IMR-90 (cell line): ENCODE measurements around the gene ARMC3. TPM values are rescaled to one million over a fixed set of nuclear protein-coding genes. Genes with fewer than 3 reads are reported as not detected.

ENCODE experiments used
- ATAC-seq: fragments of 200-7000 bp; cut with Tn5 transposase; 2 replicates; pipeline ENCODE4 v1.9.1; 2020; ENCODE audit warnings: low read depth, mild to moderate bottlenecking, moderate library complexity
- BruUV-seq: library from RNA; stranded (reverse); fragments of 400-500 nt; replicated peaks from 2 replicates; lab custom pipeline; 2021; lab: Mats Ljungman, UMichigan
- CTCF ChIA-PET: fragments of 300-600 bp; formaldehyde crosslinking; extraction: SDS; loops from one replicate; lab custom pipeline; 2021; ENCODE audit warnings: antibody characterized with exemption; lab: Yijun Ruan, JAX
- POLR2A ChIA-PET: fragments of 300-600 bp; sonication (Branson Sonifier 250); formaldehyde crosslinking; loops from one replicate; lab custom pipeline; 2022; ENCODE audit warnings: antibody characterized with exemption; ENCODE audit not compliant: unreplicated experiment; lab: Charles Lee
- DNase-seq: peaks from one replicate; pipeline ENCODE4 v3.0.0; 2013
- H2AFZ ChIP-seq: replicated peaks from 2 replicates; pipeline ENCODE3; 2013; ENCODE audit warnings: low read length, mild to moderate bottlenecking; ENCODE audit not compliant: poor library complexity
- H2AK5ac ChIP-seq: 2 replicates; pipeline ENCODE4 v1.6.1; 2013; ENCODE audit warnings: low read depth, low read length, inconsistent platforms
- H2AK9ac ChIP-seq: replicated peaks from 2 replicates; pipeline ENCODE3; 2013; ENCODE audit warnings: mild to moderate bottlenecking, low read depth, low read length, moderate library complexity; ENCODE audit not compliant: poor library complexity
- H2BK120ac ChIP-seq: 2 replicates; pipeline ENCODE4 v1.6.1; 2013; ENCODE audit warnings: low read depth, low read length, inconsistent platforms
- H2BK15ac ChIP-seq: 3 replicates; pipeline ENCODE4 v1.6.1; 2013; ENCODE audit warnings: low read depth, low read length, inconsistent platforms
- H2BK20ac ChIP-seq: 2 replicates; pipeline ENCODE4 v1.6.1; 2013; ENCODE audit warnings: low read depth, mild to moderate bottlenecking, inconsistent platforms, low read length, moderate library complexity
- H2BK5ac ChIP-seq: 2 replicates; pipeline ENCODE4 v1.6.1; 2013; ENCODE audit warnings: mild to moderate bottlenecking, low read depth, low read length, inconsistent platforms; ENCODE audit not compliant: poor library complexity, severe bottlenecking
- H3K14ac ChIP-seq: replicated peaks from 2 replicates; pipeline ENCODE4 v1.6.1; 2013; ENCODE audit warnings: low read depth, low read length, inconsistent platforms
- H3K18ac ChIP-seq: 2 replicates; pipeline ENCODE4 v1.6.1; 2013; ENCODE audit warnings: low read depth, low read length, control low read depth
- H3K23ac ChIP-seq: 2 replicates; pipeline ENCODE4 v1.6.1; 2013; ENCODE audit warnings: low read depth, low read length, inconsistent platforms
- H3K27ac ChIP-seq: 2 replicates; pipeline ENCODE4 v1.5.1; 2013; ENCODE audit warnings: mild to moderate bottlenecking, control low read depth, low read length; ENCODE audit not compliant: insufficient read depth
- H3K27me3 ChIP-seq: 2 replicates; pipeline ENCODE4 v1.6.1; 2013; ENCODE audit warnings: low read length; ENCODE audit not compliant: control insufficient read depth, insufficient read depth
- H3K36me3 ChIP-seq: 2 replicates; pipeline ENCODE4 v1.6.1; 2013; ENCODE audit warnings: low read length, mixed read lengths; ENCODE audit not compliant: control insufficient read depth, insufficient read depth
- H3K4ac ChIP-seq: 2 replicates; pipeline ENCODE4 v1.6.1; 2013; ENCODE audit warnings: low read depth, low read length, inconsistent platforms
- H3K4me1 ChIP-seq: 2 replicates; pipeline ENCODE4 v1.6.1; 2013; ENCODE audit warnings: low read length, mixed read lengths; ENCODE audit not compliant: control insufficient read depth, insufficient read depth
- H3K4me2 ChIP-seq: 2 replicates; pipeline ENCODE4 v1.6.1; 2013; ENCODE audit warnings: low read depth, mild to moderate bottlenecking, control low read depth, low read length, moderate library complexity
- H3K4me3 ChIP-seq: 2 replicates; pipeline ENCODE4 v1.5.1; 2013; ENCODE audit warnings: low read depth, mild to moderate bottlenecking, control low read depth, low read length, moderate library complexity; ENCODE audit not compliant: insufficient read depth
- H3K56ac ChIP-seq: 2 replicates; pipeline ENCODE4 v1.6.1; 2013; ENCODE audit warnings: low read length, inconsistent platforms; ENCODE audit not compliant: insufficient read depth; ENCODE audit errors: extremely low read depth
- H3K79me1 ChIP-seq, 2 experiments: 2 replicates each; pipeline ENCODE4 v1.6.1; 2013; ENCODE audit warnings: low read length in 2 of 2, inconsistent platforms in 1 of 2, low read depth in 1 of 2
- H3K9ac ChIP-seq: 2 replicates; pipeline ENCODE4 v1.6.1; 2013; ENCODE audit warnings: low read depth, low read length, control low read depth
- H3K9me1 ChIP-seq: 2 replicates; pipeline ENCODE4 v1.6.1; 2013; ENCODE audit warnings: low read length, inconsistent platforms; ENCODE audit not compliant: insufficient read depth
- H3K9me3 ChIP-seq: 2 replicates; pipeline ENCODE4 v1.6.1; 2013; ENCODE audit warnings: low read length; ENCODE audit not compliant: control insufficient read depth, insufficient read depth
- H4K20me1 ChIP-seq: 2 replicates; pipeline ENCODE4 v1.6.1; 2013; ENCODE audit warnings: low read length, inconsistent platforms; ENCODE audit not compliant: insufficient read depth
- H4K5ac ChIP-seq: 2 replicates; pipeline ENCODE4 v1.6.1; 2013; ENCODE audit warnings: mild to moderate bottlenecking, low read depth, low read length, control low read depth
- H4K8ac ChIP-seq, 2 experiments: 2 replicates each; pipeline ENCODE4 v1.6.1; 2013; ENCODE audit warnings: low read depth in 2 of 2, low read length in 2 of 2, control low read depth in 1 of 2, inconsistent platforms in 1 of 2
- H4K91ac ChIP-seq: 2 replicates; pipeline ENCODE4 v1.6.1; 2013; ENCODE audit warnings: low read depth, low read length, inconsistent platforms; ENCODE audit not compliant: insufficient read depth
- BHLHE40 ChIP-seq: fragments of 150-350 bp; IDR thresholded peaks from 2 replicates; pipeline ENCODE4 v1.6.1; 2016; ENCODE audit warnings: mild to moderate bottlenecking, low read depth, low read length
- CEBPB ChIP-seq: IDR thresholded peaks from 2 replicates; pipeline ENCODE4 v1.6.1; 2012; ENCODE audit warnings: low read depth, low read length, improper control_type of control experiment
- CHD1 ChIP-seq: IDR thresholded peaks from 2 replicates; pipeline ENCODE4 v1.6.1; 2012; ENCODE audit warnings: low read depth, low read length, improper control_type of control experiment
- CTCF ChIP-seq: conservative IDR thresholded peaks from 2 replicates; pipeline ENCODE4 v1.5.1; 2012; ENCODE audit warnings: mild to moderate bottlenecking, low read depth, low read length, improper control_type of control experiment
- ELK1 ChIP-seq: fragments of 150-350 bp; IDR thresholded peaks from 2 replicates; pipeline ENCODE4 v1.6.1; 2016; ENCODE audit warnings: low read depth, mild to moderate bottlenecking, low read length, moderate library complexity, borderline replicate concordance
- MAFK ChIP-seq: IDR thresholded peaks from 2 replicates; pipeline ENCODE4 v1.6.1; 2012; ENCODE audit warnings: low read depth, low read length, improper control_type of control experiment
- MAZ ChIP-seq: IDR thresholded peaks from 2 replicates; pipeline ENCODE4 v1.6.1; 2012; ENCODE audit warnings: low read depth, mild to moderate bottlenecking, low read length, improper control_type of control experiment, moderate library complexity, borderline replicate concordance
- MXI1 ChIP-seq: IDR thresholded peaks from 2 replicates; pipeline ENCODE4 v1.6.1; 2012; ENCODE audit warnings: low read depth, mild to moderate bottlenecking, low read length, moderate library complexity, borderline replicate concordance
- NFE2L2 ChIP-seq: fragments of 150-350 bp; IDR thresholded peaks from 2 replicates; pipeline ENCODE4 v1.6.1; 2016; ENCODE audit warnings: low read depth, mild to moderate bottlenecking, low read length
- POLR2A ChIP-seq: IDR thresholded peaks from 2 replicates; pipeline ENCODE4 v1.6.1; 2012; ENCODE audit warnings: mild to moderate bottlenecking, low read depth, low read length
- RAD21 ChIP-seq: IDR thresholded peaks from 2 replicates; pipeline ENCODE4 v1.6.1; 2012; ENCODE audit warnings: low read length, improper control_type of control experiment
- RCOR1 ChIP-seq: IDR thresholded peaks from 2 replicates; pipeline ENCODE4 v1.6.1; 2012; ENCODE audit warnings: mild to moderate bottlenecking, low read length, improper control_type of control experiment; ENCODE audit not compliant: insufficient replicate concordance
- RFX5 ChIP-seq: IDR thresholded peaks from 2 replicates; pipeline ENCODE4 v1.8.0; 2012; ENCODE audit warnings: low read depth, mild to moderate bottlenecking, low read length, moderate library complexity
- SMC3 ChIP-seq: fragments of 150-350 bp; IDR thresholded peaks from 2 replicates; pipeline ENCODE4 v1.6.1; 2016; ENCODE audit warnings: low read depth, mild to moderate bottlenecking, antibody characterized with exemption, low read length, moderate library complexity
- USF2 ChIP-seq: fragments of 150-350 bp; IDR thresholded peaks from 2 replicates; pipeline ENCODE4 v1.6.1; 2017; ENCODE audit warnings: mild to moderate bottlenecking, antibody characterized with exemption, low read length, low read depth
- WGBS, 2 experiments: methylation state at CpG; one replicate each; pipeline versions ENCODE4 v1.1.5 to v1.1.7; 2013; ENCODE audit warnings: missing lambda C conversion rate in 2 of 2; ENCODE audit not compliant: insufficient read length in 1 of 2; ENCODE audit errors: extremely low coverage in 2 of 2; 5-methylcytosine and 5-hydroxymethylcytosine counted together
- dilution Hi-C: fragments of 300-500 bp; cut with HindIII; formaldehyde crosslinking; loops from one replicate; pipeline ENCODE4 v1.14.3; 2018; ENCODE audit warnings: low sequenced_read_pairs; ENCODE audit not compliant: unreplicated experiment
- in situ Hi-C: fragments of 300-500 bp; cut with MboI; formaldehyde crosslinking; loops from 3 replicates; pipeline ENCODE4 v1.14.3; 2019; ENCODE audit warnings: low sequenced_read_pairs, inconsistent platforms, mixed read lengths
- intact Hi-C: fragments of 100-400 bp; cut with micrococcal nuclease; formaldehyde crosslinking; loops from 2 replicates; pipeline ENCODE4 v1.10.0; 2022
- polyA plus RNA-seq, 3 experiments: library from polyadenylated mRNA; depleted of rRNA; stranded (reverse); fragments of >200 nt; gene quantifications; 2 replicates each; pipeline ENCODE4 v1.2.3, GENCODE V29; 2012; ENCODE audit warnings: low replicate concordance in 1 of 3
- total RNA-seq: library from RNA; depleted of rRNA; stranded (reverse); fragments of >200 nt; gene quantifications from 2 replicates; pipeline ENCODE4 v1.2.3, GENCODE V29; 2012

ARMC3 gene
- total and polyA plus RNA-seq, 2 of the 4 experiments (the other 2 are of a cell fraction): not detected

GRCh38 chr10:23063045-23063972, 135.5 kb downstream of the ARMC3 start:
- in situ Hi-C loops: no loop called here
- Histone ChIP-seq H2AFZ (no peak overlapping the region), H3K79me1 (no peaks in the 10 kb centered on the region), H2BK5ac (no peak overlapping the region), H3K27ac (no peak overlapping the region), H4K91ac (no peak overlapping the region), H3K14ac (no peak overlapping the region), H3K36me3 (no peaks in the 10 kb centered on the region), H3K4me1 (no peaks in the 10 kb centered on the region), H2BK15ac (no peak overlapping the region), H2AK9ac (no peak overlapping the region), H3K4me2 (peak overlapping the region; percentile 70), H2AK5ac (no peak overlapping the region), H3K9me1 (no peaks in the 10 kb centered on the region), H2BK120ac (no peak overlapping the region), H3K56ac (no peak overlapping the region), H4K8ac (no peak overlapping the region), H2BK20ac (no peak overlapping the region), H4K5ac (no peak overlapping the region), H4K20me1 (no peaks in the 10 kb centered on the region), H3K23ac (no peak overlapping the region), H3K27me3 (peaks cover 5% of the 10 kb centered on the region), H3K4ac (no peak overlapping the region), H3K9ac (no peak overlapping the region), H3K18ac (no peak overlapping the region), H3K4me3 (no peak overlapping the region), H3K9me3 (no peaks in the 10 kb centered on the region)
- 13% methylated on average over 10 of the region's 20 CpGs; no CpG with 5 or more reads in 1 of the 2 experiments for WGBS, 2 experiments
- dilution Hi-C loops: no loop called here
- ChIA-PET CTCF (no interaction called here), POLR2A (no interaction called here)
- DNase-seq: peak; percentile 8
- intact Hi-C loops: no loop called here
- BruUV-seq: no TSS peak
- ATAC-seq: peak; percentile 73
- TF ChIP-seq ELK1 (no peak), BHLHE40 (no peak), USF2 (no peak), SMC3 (no peak), CEBPB (no peak), NFE2L2 (no peak), RAD21 (no peak), CTCF (no peak), MXI1 (no peak), CHD1 (no peak), MAFK (no peak), RCOR1 (no peak), POLR2A (no peak), MAZ (no peak), RFX5 (no peak)
